K562 (cell line): ENCODE results near the gene MACF1. TPM values are rescaled to one million over a fixed set of nuclear protein-coding genes. Genes with fewer than 3 reads are reported as not detected.
A peak's percentile ranks its signal among the peaks of the same experiment; 100 is the strongest.

Source experiments
- ATAC-seq: fragments of 200-7000 bp; cut with Tn5 transposase; 3 replicates; pipeline ENCODE4 v1.9.1; 2020; ENCODE audit warnings: moderate library complexity
- BruUV-seq: library from RNA; stranded (reverse); fragments of 400-500 nt; replicated peaks from 2 replicates; lab custom pipeline; 2021; lab: Mats Ljungman, UMichigan
- CTCF ChIA-PET: fragments of 300-600 bp; formaldehyde crosslinking; extraction: SDS; loops from one replicate; lab custom pipeline; 2021; ENCODE audit warnings: low intra/inter-chr PET ratio; lab: Yijun Ruan, JAX
- POLR2A ChIA-PET: fragments of 300-600, 350-650 bp; sonication (Branson Sonifier 250); formaldehyde crosslinking; extraction: SDS; loops from one replicate; lab custom pipeline; 2021; ENCODE audit warnings: antibody characterized with exemption, inconsistent platforms; lab: Yijun Ruan, JAX
- DNase-seq, 4 experiments: peaks; one replicate each; pipeline versions ENCODE4 v3.0.0 to v3.0.0-alpha.2; 2011 to 2018; ENCODE audit warnings: low spot score in 3 of 4, mixed read lengths in 3 of 4; ENCODE audit errors: extremely low read depth in 1 of 4
- FAIRE-seq: peaks from 2 replicates; lab custom pipeline; 2011; peaks lifted over from hg19 to GRCh38; lab: Jason Lieb, UNC
- H2AFZ ChIP-seq: 2 replicates; pipeline ENCODE4 v1.6.0; 2011; ENCODE audit warnings: low read depth, low read length, control low read depth, inconsistent platforms
- H3K27ac ChIP-seq: fragments of 200-600 bp; 3 replicates; pipeline ENCODE4 v1.8.0; 2011; ENCODE audit warnings: low read depth, mild to moderate bottlenecking, control low read depth, inconsistent platforms, low read length, moderate library complexity, mixed read lengths; ENCODE audit errors: extremely low read depth
- H3K27me3 ChIP-seq, 2 experiments: fragments of 300-600 bp in 1 of 2; 2 replicates in 1 of 2; 3 replicates in 1 of 2; pipeline versions ENCODE4 v1.6.0 to v1.8.0; 2011; ENCODE audit warnings: inconsistent platforms in 2 of 2, low read length in 2 of 2, mild to moderate bottlenecking in 1 of 2, mixed read lengths in 1 of 2, moderate library complexity in 1 of 2; ENCODE audit not compliant: control insufficient read depth in 2 of 2, insufficient read depth in 2 of 2
- H3K36me3 ChIP-seq: fragments of 300-600 bp; 3 replicates; pipeline ENCODE4 v1.8.0; 2011; ENCODE audit warnings: mild to moderate bottlenecking, low read length, inconsistent platforms; ENCODE audit not compliant: control insufficient read depth, insufficient read depth
- H3K4me1 ChIP-seq, 2 experiments: fragments of 200-600 bp in 1 of 2; replicated peaks in 1 of 2; 2 replicates in 1 of 2; 3 replicates in 1 of 2; pipeline versions ENCODE4 v1.5.1 to v1.8.0; 2011; ENCODE audit warnings: inconsistent platforms in 2 of 2, low read length in 2 of 2, mild to moderate bottlenecking in 1 of 2, mixed read lengths in 1 of 2, moderate library complexity in 1 of 2; ENCODE audit not compliant: control insufficient read depth in 2 of 2, insufficient read depth in 2 of 2
- H3K4me2 ChIP-seq: 2 replicates; pipeline ENCODE4 v1.6.1; 2011; ENCODE audit warnings: low read length, control low read depth, inconsistent platforms, mixed read lengths; ENCODE audit not compliant: insufficient read depth
- H3K4me3 ChIP-seq: fragments of 200-600 bp; sonication (generic), shearing (Covaris generic); 2 replicates; pipeline ENCODE4 v1.5.1; 2016; ENCODE audit warnings: control low read depth, inconsistent platforms
- H3K79me2 ChIP-seq: fragments of 200-600 bp; 3 replicates; pipeline ENCODE4 v1.8.0; 2011; ENCODE audit warnings: low read length, inconsistent platforms; ENCODE audit not compliant: control insufficient read depth, insufficient read depth
- H3K9ac ChIP-seq, 2 experiments: 2 replicates each; pipeline versions ENCODE4 v1.6.0 to v1.6.1; 2011; ENCODE audit warnings: low read depth in 2 of 2, low read length in 2 of 2, control low read depth in 1 of 2, inconsistent platforms in 1 of 2, mild to moderate bottlenecking in 1 of 2, mixed read lengths in 1 of 2; ENCODE audit not compliant: insufficient read depth in 1 of 2
- H3K9me1 ChIP-seq: one replicate; pipeline ENCODE4 v1.6.0; 2011; ENCODE audit warnings: inconsistent platforms, mild to moderate bottlenecking, low read length, moderate library complexity; ENCODE audit not compliant: control insufficient read depth, insufficient read depth
- H3K9me3 ChIP-seq: replicated peaks from 2 replicates; pipeline ENCODE4 v1.5.1; 2011; ENCODE audit warnings: low read depth, low read length, inconsistent platforms; ENCODE audit not compliant: control insufficient read depth, insufficient read depth
- H4K20me1 ChIP-seq: replicated peaks from 2 replicates; pipeline ENCODE4 v1.6.1; 2011; ENCODE audit warnings: low read length, inconsistent platforms, mixed read lengths; ENCODE audit not compliant: control insufficient read depth, insufficient read depth
- ARID1B ChIP-seq: fragments of 450-650 bp; IDR thresholded peaks from 2 replicates; pipeline ENCODE4 v1.6.1; 2016; ENCODE audit warnings: antibody characterized with exemption, mild to moderate bottlenecking, inconsistent platforms
- ARID3B ChIP-seq: fragments of 250-450 bp; sonication (Bioruptor Pico); IDR thresholded peaks from 2 replicates; pipeline ENCODE4 v1.4.0; 2020; ENCODE audit warnings: borderline replicate concordance
- ARNT ChIP-seq, 2 experiments: fragments of 450-650 bp; IDR thresholded peaks; 2 replicates each; pipeline ENCODE4 v1.6.1; 2016; ENCODE audit warnings: mild to moderate bottlenecking in 1 of 2
- CBFA2T2 ChIP-seq: fragments of 450-650 bp; conservative IDR thresholded peaks from 2 replicates; pipeline ENCODE4 v1.6.1; 2017; ENCODE audit warnings: mild to moderate bottlenecking
- DACH1 ChIP-seq: fragments of 450-650 bp; IDR thresholded peaks from 2 replicates; pipeline ENCODE4 v1.6.1; 2018; ENCODE audit not compliant: partially characterized antibody
- EGR1 ChIP-seq: fragments of 450-650 bp; conservative IDR thresholded peaks from 2 replicates; pipeline ENCODE4 v1.6.1; 2017; ENCODE audit warnings: mild to moderate bottlenecking
- EP300 ChIP-seq: IDR thresholded peaks from 2 replicates; pipeline ENCODE4 v1.6.1; 2012; ENCODE audit warnings: low read length, improper control_type of control experiment
- HDAC2 ChIP-seq: fragments of 450-650 bp; IDR thresholded peaks from 2 replicates; pipeline ENCODE4 v1.6.1; 2016; ENCODE audit warnings: mild to moderate bottlenecking
- KAT7 ChIP-seq: sonication (generic); formaldehyde crosslinking; IDR thresholded peaks from 2 replicates; pipeline ENCODE4 v1.8.0; 2022; ENCODE audit warnings: missing genetic modification reagents, mild to moderate bottlenecking, borderline replicate concordance
- KDM2B ChIP-seq: fragments of 250-450 bp; sonication (Bioruptor Pico); IDR thresholded peaks from 2 replicates; pipeline ENCODE4 v1.8.0; 2021; ENCODE audit warnings: mild to moderate bottlenecking, moderate library complexity
- KLF10 ChIP-seq: fragments of 250-450 bp; sonication (Bioruptor Pico); IDR thresholded peaks from 2 replicates; pipeline ENCODE4 v1.6.1; 2021; ENCODE audit warnings: matching md5 sums
- KLF16 ChIP-seq: IDR thresholded peaks from 2 replicates; pipeline ENCODE4 v1.6.1; 2016; ENCODE audit warnings: antibody characterized with exemption
- MTA2 ChIP-seq: fragments of 450-650 bp; IDR thresholded peaks from 2 replicates; pipeline ENCODE4 v1.6.1; 2016; ENCODE audit warnings: low read depth
- NFYB ChIP-seq: IDR thresholded peaks from 2 replicates; pipeline ENCODE4 v1.6.1; 2011; ENCODE audit warnings: mild to moderate bottlenecking, moderate library complexity; ENCODE audit not compliant: insufficient read length; ENCODE audit errors: extremely low read depth
- RCOR1 ChIP-seq, 2 experiments: IDR thresholded peaks; 2 replicates each; pipeline ENCODE4 v1.6.1; 2012; ENCODE audit warnings: low read depth in 2 of 2, low read length in 2 of 2, borderline replicate concordance in 1 of 2, improper control_type of control experiment in 1 of 2
- RHOXF2B ChIP-seq: fragments of 250-450 bp; sonication (Bioruptor Pico); conservative IDR thresholded peaks from 2 replicates; pipeline ENCODE4 v1.5.1; 2021
- SMARCE1 ChIP-seq: fragments of 450-650 bp; IDR thresholded peaks from 2 replicates; pipeline ENCODE4 v1.7.1; 2016; ENCODE audit warnings: mild to moderate bottlenecking
- SOX6 ChIP-seq: fragments of 450-650 bp; IDR thresholded peaks from 2 replicates; pipeline ENCODE4 v1.6.1; 2014; ENCODE audit warnings: mild to moderate bottlenecking
- TBL1XR1 ChIP-seq, 2 experiments: IDR thresholded peaks; 2 replicates each; pipeline ENCODE4 v1.6.1; 2012; ENCODE audit warnings: improper control_type of control experiment in 2 of 2, low read length in 2 of 2, mild to moderate bottlenecking in 1 of 2
- ZFP36 ChIP-seq: fragments of 150-350 bp; IDR thresholded peaks from 2 replicates; pipeline ENCODE4 v1.6.1; 2018; ENCODE audit warnings: low read length, low read depth; ENCODE audit not compliant: partially characterized antibody
- ZKSCAN8 ChIP-seq: fragments of 200-800 bp; sonication (Bioruptor generic); IDR thresholded peaks from 2 replicates; pipeline ENCODE4 v1.6.1; 2016; ENCODE audit warnings: missing genetic modification characterization, missing compliant biosample characterization
- ZNF24 ChIP-seq: fragments of 450-650 bp; IDR thresholded peaks from 2 replicates; pipeline ENCODE4 v1.6.1; 2016
- ZNF41 ChIP-seq: fragments of 250-450 bp; sonication (Bioruptor Pico); conservative IDR thresholded peaks from 2 replicates; pipeline ENCODE4 v1.4.0; 2020; ENCODE audit warnings: mild to moderate bottlenecking
- ZNF551 ChIP-seq: fragments of 250-450 bp; sonication (Bioruptor Pico); IDR thresholded peaks from 2 replicates; pipeline ENCODE4 v1.5.0; 2021; ENCODE audit warnings: mild to moderate bottlenecking, moderate library complexity
- ZNF785 ChIP-seq: fragments of 250-450 bp; sonication (Bioruptor Pico); IDR thresholded peaks from 2 replicates; pipeline ENCODE4 v1.4.0; 2020; ENCODE audit warnings: mild to moderate bottlenecking
- WGBS: fragments of 100-300 bp; shearing (Covaris generic); methylation state at CpG from one replicate; pipeline ENCODE4 v1.1.6; 2016; ENCODE audit warnings: low coverage, mixed read lengths; ENCODE audit not compliant: insufficient coverage; ENCODE audit errors: missing lambda C conversion rate; 5-methylcytosine and 5-hydroxymethylcytosine counted together
- in situ Hi-C: fragments of 300-500 bp; cut with MboI; formaldehyde crosslinking; loops from 4 replicates; pipeline ENCODE4 v1.15.0; 2018; ENCODE audit warnings: inconsistent platforms, mixed read lengths
- intact Hi-C: fragments of 100-400 bp; cut with micrococcal nuclease; formaldehyde crosslinking; loops from 2 replicates; pipeline ENCODE4 v1.14.2; 2022
- polyA plus RNA-seq, 8 experiments: library from polyadenylated mRNA; depleted of rRNA in 4 of 8; stranded (reverse) in 5 of 8; unstranded in 3 of 8; fragments of >200 nt; fragmentation: Nextera tagmentation in 2 of 8; fragmentation: Illumina TruSeq in 1 of 8; extraction: Ambion mirVana in 2 of 8; extraction: Trizol in 1 of 8; gene quantifications; 2 replicates each; pipeline versions ENCODE4 v1.2.1 to v1.2.3, GENCODE V29; 2011 to 2014; ENCODE audit warnings: inconsistent platforms in 1 of 8, missing spikeins in 1 of 8
- total RNA-seq, 7 experiments: library from RNA; depleted of rRNA in 6 of 7; stranded (reverse); fragments of >200 nt in 6 of 7; fragmentation: Illumina TruSeq in 2 of 7; extraction: Trizol in 2 of 7; gene quantifications; 2 replicates each; pipeline versions ENCODE4 v1.2.1 to v1.2.3, GENCODE V29; 2011 to 2021; ENCODE audit warnings: low replicate concordance in 1 of 7

MACF1 gene
- total and polyA plus RNA-seq, 9 of the 15 experiments (the other 6 are each of a cell fraction or from before 2014, with no cell fraction given), result 13.2 to 232 (median 112) TPM

DNA sequence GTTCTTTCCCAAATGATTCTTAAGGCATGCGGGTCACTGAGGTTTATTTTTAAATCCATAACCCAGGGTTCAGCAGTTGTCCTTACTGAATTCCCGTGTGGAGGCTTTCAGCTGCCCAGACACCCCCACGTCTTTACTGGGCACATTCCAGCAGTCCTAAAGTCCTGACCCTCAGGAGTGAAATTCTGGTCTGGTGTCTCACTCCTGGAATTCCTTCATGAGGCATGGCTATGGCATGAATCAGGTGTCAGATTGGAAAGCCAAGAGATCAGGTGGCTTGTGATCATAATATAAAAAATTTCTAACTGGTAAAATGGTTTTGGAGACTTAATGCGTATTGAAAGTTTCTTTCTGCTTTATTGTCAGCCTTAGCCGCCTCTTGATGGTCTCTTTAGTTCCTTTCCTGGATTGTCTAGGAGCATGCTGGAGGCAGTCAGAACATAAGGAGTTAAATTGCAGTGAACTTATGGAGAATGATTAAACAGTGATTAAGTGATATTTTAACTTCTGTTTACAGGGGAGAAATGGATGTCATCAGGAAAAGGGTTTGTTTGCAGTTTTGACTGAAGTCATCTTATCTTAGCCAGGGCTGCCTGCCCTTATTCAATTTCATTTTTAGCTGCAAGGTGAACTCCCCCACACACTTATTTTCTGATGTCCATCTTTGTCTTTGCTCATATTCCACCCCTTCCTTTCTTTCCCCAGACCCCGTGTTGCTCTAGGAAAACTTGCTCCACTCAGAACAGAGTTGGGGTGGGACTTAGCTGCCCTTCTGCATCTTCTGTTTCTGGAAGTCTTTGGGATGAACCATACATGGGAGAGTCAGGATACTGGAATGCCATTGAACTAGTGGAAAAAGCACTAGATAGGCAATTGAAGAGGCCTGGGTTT lies 25.7 kb upstream of the MACF1 start:
- Histone ChIP-seq H3K9ac (peak overlapping the region in 1 of 2 experiments; percentile 62; a peak in 1 of 4 replicates), H3K4me1 (peaks cover 10 to 38% of the 10 kb centered on the region in 2 experiments), H3K27me3 (no peaks in the 10 kb centered on the region), H3K9me3 (no peaks in the 10 kb centered on the region), H3K4me3 (no peak overlapping the region), H3K36me3 (no peaks in the 10 kb centered on the region), H3K27ac (peak overlapping the region; percentile 7; the same call in 1 of the 3 replicates), H3K79me2 (peaks cover 25% of the 10 kb centered on the region), H3K9me1 (no peaks in the 10 kb centered on the region), H3K4me2 (no peak overlapping the region; the same call in 1 of the 2 replicates), H2AFZ (no peak overlapping the region), H4K20me1 (0 out of 2 replicates have a peak, but pooled peaks cover 3% of the 10 kb centered on the region)
- intact Hi-C loops, result no loop called here
- ChIA-PET CTCF (interaction anchor here (0.7 kb wide), 1 partner anchor 1072 kb away, joined by 3 read pairs; no protein-coding TSS in a partner anchor), POLR2A (no interaction called here)
- ATAC-seq (peak; percentile 58), FAIRE-seq (peak; percentile 29), DNase-seq (peak; percentile 22 to 55 (median 29))
- 37% methylated on average over 6 of the region's 6 CpGs for WGBS
- in situ Hi-C loops, result no loop called here
- no TSS peak for BruUV-seq
- no peak for TF ChIP-seq ZNF41 (CRISPR knock-in tag)
- TF ChIP-seq TBL1XR1 (IDR thresholded peaks at IDR 0.05; ENCODE audit: low read length in 2 of 2), result peak in 1 of 2 experiments; percentile 46; a peak in 1 of 4 replicates
- peak; percentile 78 for TF ChIP-seq KLF16
- TF ChIP-seq ZNF551, result no peak
- no peak for TF ChIP-seq ZNF24
- peak; percentile 56; the same call in 1 of the 2 replicates for TF ChIP-seq HDAC2
- TF ChIP-seq CBFA2T2, result peak; percentile 44
- peak; percentile 81 for TF ChIP-seq ARID1B
- TF ChIP-seq KLF10 (CRISPR knock-in tag), result no peak
- peak; percentile 32; the same call in 1 of the 2 replicates for TF ChIP-seq MTA2
- peak in 1 of 2 experiments; percentile 65; a peak in 1 of 4 replicates for TF ChIP-seq RCOR1 (IDR thresholded peaks at IDR 0.05; ENCODE audit: borderline replicate concordance in 1 of 2, low read depth in 2 of 2, low read length in 2 of 2)
- TF ChIP-seq EGR1, result 0 out of 2 replicates have a peak, but pooled peaks have one; percentile 9
- TF ChIP-seq DACH1, result peak; percentile 55
- TF ChIP-seq SMARCE1, result peak; percentile 76
- TF ChIP-seq EP300, result peak; percentile 46; the same call in 1 of the 2 replicates
- TF ChIP-seq NFYB, result no peak
- TF ChIP-seq KDM2B (CRISPR knock-in tag), result no peak
- TF ChIP-seq ARNT (IDR thresholded peaks at IDR 0.05), result 0 out of 4 replicates have a peak, but pooled peaks of 1 of the 2 experiments have one; percentile 48
- TF ChIP-seq ARID3B (CRISPR knock-in tag), result no peak
- TF ChIP-seq ZNF785 (CRISPR knock-in tag), result no peak
- no peak for TF ChIP-seq ZFP36
- TF ChIP-seq RHOXF2B, result 0 out of 2 replicates have a peak, but pooled peaks have one; percentile 27
- TF ChIP-seq KAT7, result 0 out of 2 replicates have a peak, but pooled peaks have one; percentile 43
- no peak for TF ChIP-seq ZKSCAN8 (CRISPR knock-in tag)
- TF ChIP-seq SOX6, result peak; percentile 79
